HuH-7.5 (cell line): ENCODE results near the gene CENPU.

Source experiments
- DNase-seq: peaks from one replicate; pipeline ENCODE4 v3.0.0; 2011; ENCODE audit warnings: low spot score

CENPU gene

DNA sequence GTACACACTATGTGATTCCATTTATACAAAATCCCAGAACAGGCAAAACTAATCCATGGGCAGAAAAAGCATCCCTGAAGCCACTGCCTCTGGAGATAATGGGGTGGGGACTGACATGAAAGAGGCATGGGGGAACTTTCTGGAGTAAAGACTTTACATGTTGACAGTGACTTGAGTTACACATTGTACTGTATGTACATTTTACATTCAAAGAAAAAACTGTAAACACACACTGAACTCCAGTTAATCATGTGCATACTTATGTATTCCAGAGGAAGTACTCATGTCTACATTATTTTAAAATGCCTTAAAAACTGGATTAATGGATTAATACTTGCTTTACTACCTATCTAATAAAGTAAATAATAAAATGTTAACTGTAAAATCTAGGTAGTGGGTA, 21.6 kb downstream of the CENPU start:
- DNase-seq, result no peak

DNA sequence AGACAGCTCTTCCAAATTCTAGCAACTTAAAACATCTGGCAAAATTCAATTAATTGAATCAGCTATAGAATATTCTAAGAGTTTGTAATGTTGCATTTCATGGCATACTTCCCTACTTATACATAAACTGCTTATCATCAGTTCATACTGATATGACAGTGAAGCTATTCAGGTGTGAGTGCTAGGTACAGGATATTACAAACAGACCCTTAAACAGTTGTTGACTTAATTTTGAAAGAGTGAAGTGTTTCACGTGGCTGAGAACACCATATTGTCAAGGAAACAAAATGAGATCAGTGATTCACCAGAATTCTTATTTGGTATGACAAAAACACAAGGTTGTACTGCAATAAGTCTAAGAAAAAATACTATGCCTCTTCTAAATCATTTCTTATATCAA, 27.4 kb downstream of the CENPU start:
- no peak for DNase-seq

DNA sequence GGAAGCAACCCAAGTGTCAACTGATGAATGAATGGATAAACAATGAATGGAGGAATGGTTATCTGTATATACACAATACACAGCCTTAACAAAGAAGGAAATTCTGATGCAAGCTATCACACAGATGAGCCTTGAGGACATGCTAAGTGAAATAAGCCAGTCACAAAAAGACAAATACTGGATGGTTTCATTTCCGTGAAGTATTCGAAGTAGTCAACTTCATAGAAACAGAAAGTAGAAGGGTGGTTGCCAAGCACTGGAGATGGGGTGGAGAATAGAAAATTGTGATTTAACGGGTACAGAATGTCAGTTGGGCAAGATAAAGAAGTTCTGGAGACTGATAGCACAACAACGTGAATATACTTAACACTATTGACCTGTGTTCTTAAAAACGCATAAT, 28.2 kb downstream of the CENPU start:
- no peak for DNase-seq

DNA sequence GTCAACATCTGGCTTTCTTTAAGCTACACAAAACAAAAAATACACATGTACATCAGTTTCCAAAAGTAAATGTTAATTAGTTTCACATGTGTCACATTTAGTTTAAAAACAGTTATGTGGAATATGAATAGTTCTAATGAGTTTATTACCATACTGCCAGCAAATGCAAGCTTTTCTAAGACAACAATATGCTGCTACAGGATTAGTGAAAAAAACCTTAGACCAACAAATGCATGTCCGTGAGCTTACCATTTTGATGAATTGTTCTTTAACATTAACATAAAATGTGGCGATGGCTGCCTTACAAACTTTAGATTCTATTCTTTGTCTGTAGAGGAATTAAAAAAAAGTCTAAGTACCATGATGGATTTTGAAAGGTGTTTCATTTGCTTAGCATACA, 31.8 kb downstream of the CENPU start:
- no peak for DNase-seq

DNA sequence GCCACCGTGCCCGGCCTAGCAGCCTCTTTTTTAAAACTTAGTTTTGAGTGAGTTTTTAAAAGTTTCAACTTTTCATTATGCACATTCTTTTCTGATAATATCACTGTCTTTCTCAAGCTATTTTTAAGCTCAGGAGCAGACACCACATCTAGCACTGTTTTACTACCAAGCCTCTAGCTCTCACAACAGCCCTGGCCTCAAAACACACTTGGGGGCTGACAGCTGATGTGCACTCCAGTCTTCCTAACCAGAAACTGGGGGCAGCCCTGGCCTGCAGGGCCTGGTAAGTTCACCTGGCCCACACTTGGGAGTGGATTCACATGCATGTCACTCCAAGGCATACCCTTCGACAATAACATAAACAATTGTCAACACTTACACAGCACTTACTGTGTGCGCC, 34.0 kb downstream of the CENPU start:
- DNase-seq, result no peak

DNA sequence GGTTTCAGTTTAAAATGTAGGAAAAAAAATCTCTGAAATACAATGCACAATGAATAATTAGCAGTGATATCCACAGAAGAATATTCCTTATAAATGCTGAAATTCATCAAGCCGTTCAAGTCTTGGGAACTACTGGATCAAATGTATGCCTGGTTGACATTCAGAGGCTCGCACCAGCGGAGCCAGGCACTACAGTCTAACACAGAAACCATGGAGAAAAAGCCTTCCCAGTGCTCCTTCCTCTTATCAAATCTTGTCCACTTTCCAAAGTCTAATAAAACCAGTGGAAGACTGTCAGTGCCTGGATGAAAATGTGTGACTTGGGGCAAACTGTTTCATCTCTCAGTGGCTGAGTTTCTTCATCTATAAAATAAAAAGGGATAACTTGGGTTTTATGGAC, 35.9 kb downstream of the CENPU start:
- DNase-seq, result no peak

DNA sequence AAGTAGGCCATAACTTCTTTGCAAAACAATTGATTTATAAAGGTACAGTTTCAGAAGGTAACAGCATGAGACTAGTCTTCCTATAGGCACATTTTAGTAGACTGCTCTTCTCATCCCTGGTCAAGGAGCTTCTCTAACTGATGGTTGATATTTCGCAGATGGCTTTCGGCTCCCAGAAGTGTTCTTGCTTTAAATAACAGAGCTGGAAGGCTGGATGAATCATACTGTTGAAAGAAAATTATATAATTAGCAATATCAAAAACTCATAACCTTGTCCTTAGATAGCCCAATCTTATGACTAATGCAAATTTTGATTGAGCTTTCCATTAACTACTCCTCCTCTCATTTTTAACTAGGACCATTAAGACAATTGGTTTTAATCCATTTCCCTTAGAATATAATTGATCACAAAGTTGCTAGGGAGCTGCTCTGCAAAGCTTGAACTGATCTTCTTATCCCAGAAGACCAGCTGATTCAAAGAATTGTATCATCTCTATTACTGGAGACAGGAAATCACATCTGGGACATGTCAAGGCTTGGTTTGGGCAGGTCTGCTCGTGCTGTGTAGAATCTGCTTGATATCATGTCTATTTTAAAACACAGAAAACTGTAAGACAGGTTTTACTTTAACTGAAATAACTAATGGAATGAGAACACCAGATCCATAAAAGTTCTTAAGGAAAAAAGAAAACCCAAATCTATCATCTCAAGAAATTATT, 38.6 kb downstream of the CENPU start:
- no peak for DNase-seq

DNA sequence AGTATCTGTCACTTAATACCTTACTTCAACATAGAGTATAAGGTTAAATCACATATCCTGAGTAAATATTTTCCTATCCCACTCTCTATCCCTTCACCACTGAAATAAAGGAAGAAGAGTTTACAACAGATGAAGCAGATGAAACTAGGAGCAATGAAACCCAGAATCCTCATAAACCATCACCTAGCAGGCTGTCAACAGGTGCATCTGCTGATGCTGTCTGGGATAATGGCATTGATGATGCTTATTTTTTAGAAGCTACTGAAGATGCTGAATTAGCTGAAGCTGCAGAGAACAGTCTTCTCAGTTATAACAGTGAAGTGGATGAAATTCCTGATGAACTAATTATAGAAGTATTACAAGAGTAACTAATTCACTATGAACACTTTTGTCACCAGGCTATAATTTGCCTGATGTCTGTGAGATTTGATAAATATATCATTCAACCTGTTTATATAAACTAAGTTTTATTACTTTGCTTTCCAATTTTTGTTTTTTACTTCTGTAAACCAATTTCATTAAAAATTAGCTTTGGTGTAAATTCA, 39.4 kb downstream of the CENPU start:
- no peak for DNase-seq

DNA sequence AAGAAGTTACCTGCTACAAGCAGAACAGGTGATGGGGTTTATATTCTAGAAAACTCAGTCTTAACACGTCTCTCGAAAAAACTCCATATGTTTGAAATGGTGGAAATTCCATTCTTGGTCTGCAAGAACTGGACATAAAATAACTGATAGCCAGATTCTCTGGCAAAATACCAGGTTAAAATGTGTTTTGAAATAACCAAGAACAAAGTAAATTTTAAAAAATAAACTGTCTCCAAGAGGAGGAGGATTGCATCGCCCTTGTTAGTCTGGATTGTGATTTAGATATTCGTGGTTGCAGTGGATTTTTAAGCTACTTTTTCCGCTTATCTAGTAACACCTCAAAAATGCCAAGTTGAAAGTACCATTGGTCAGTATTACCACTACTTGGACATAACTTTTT, 40.8 kb downstream of the CENPU start:
- no peak for DNase-seq

DNA sequence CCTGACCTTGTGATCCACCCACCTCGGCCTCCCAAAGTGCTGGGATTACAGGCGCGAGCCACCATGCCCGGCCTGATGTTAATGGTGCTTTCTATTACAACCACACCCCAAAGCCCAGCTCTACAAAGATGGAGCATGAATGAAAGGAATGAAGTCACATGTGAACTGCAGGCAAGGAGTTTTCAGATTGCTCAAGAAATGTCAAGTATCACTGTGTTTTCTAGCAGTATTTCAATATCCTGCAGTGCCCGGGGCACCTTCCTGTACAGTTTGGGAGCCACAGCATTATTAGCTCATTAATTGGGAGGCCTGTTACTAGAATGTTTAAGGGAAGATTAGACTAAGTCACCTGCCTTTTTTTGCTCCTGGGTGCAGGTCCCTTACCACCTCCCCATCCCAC, 44.2 kb downstream of the CENPU start:
- no peak for DNase-seq

DNA sequence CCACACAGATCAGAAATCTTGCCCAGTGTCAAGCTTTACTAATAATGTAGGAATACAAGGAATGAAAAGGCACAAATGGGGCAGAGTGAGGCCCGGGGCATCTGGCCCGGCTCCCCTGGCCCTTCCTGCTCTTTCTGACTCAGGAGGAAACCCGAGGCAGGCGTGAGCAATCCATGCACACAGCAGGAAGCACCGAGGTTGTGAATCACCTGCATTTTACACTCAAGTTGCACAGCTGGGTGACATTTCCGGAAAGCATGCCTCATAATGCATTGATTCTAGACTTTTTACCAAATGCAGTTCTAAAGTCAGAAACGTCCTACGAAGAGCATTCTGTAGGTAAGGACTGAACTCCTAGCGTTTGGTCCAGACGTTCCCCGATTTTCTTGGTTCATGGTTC, 45.4 kb downstream of the CENPU start:
- DNase-seq, result no peak

DNA sequence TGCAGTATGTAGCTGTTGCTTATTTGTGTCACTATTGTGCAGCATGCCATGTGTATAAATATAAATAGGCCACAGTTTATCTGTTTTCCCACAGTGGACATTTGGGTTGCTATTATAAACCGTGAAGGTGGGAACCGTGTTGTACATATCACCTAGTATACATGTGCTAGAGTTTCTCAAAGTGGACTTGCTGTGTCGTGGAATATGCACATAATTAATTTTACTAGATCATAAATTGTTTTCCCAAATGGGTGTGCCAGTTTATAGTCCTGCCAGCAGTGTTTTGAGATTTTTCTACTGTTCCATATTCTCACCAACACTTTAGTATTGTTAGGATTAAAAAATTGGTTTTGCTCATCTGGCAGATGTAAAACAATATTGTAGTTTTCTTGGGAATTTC, 45.9 kb downstream of the CENPU start:
- DNase-seq, result no peak

DNA sequence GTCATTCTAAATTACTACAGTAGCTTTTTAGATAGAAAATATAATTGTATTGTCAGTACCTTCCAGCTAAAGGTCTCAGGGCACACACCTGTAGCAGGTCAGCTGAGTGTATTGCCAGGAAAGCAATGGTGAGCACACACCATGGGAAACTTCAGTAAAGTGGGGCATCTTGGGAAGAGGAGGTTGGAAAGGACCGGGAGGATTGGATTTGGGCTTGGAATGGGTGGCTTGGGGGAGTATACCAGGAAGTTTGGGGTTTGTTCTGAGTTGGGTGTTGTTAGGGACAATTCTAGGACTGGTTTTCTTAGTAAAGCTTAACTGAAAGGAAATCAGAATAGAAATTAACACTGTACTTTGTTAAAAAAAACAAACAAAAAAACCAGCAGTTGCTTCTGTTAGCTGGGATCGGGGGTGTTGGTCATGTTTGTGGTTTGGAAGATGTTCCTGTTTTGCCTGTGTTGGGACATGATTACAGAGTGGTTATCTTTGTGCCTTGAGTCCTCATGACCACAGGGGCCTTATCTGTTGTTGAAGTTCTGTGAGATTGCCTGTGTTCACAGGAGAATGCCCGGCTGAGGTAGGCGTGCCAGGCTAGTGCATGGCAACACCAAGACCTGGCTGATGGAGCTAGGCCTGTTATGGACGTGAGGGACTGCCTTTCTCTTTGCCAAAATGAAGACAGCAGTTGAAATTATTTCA, 49.3 kb downstream of the CENPU start:
- DNase-seq, result no peak

DNA sequence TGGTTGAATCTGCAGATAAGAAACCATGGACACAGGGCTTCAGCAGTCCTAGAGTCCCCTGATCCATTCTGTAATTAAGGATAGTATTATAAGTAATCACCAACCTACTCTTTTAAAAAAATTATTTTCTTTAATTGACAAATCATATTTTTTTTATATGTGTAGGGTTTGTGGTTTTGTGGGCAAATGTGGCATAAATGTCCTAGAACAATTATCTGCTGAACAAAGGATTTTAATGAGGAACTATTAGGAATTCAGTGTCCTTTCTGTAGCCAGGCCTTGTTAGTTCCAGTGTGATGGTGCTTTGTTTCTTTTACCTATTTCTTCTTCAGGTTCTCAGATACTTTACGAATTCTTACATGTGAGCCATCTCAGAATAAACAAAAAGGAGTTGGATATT, 52.0 kb downstream of the CENPU start:
- DNase-seq, result no peak

DNA sequence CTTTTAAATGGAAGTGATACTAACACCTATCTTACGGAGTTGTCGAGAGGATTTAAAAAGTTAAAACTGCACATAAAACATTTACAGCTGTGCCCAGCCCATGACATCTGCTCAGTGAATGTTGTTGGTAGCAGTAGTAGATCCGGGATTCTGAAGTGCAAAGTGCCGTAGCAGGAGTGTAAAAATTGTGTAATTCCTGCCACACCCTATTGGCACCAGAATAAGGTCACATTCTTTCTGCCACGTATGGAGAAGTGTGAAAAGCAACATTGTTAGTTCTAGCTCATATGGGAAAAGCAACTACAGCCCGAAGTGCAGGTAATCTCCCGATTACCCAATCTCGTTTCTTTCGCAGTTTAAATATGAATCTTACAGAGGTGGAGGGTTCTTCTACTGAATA, 53.2 kb downstream of the CENPU start:
- DNase-seq, result no peak

DNA sequence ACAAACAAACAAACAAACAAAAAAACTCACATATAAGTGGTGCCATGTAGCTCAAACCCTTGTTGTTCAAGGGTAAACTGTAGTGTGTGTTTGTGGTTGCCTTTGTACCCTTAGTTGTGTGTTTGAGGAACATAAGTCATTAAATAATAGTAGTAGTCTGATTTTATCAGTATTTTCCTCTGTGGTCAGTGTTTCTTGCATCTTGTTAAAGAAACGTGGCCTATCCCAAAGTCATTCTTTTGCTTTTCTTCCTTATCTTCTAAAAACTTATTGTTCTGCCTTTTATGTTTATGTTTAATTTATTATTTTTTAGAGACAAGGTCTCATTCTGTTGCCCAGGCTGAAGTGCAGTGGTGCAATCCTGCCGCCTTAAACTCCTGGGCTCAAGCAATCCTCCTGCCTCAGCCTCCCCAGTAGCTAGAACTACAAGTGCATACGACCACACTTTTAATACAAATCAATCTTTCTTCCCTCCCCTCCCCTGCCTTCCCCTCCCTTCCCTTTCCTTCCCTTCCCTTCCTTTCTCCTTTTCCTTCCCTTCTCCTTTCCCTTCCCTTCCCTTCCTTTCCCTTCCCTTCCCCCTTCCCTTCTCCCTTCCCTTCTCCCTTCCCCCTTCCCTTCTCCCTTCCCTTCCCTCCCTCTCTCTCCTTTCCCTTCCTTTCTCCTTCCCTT, 57.9 kb downstream of the CENPU start:
- no peak for DNase-seq

DNA sequence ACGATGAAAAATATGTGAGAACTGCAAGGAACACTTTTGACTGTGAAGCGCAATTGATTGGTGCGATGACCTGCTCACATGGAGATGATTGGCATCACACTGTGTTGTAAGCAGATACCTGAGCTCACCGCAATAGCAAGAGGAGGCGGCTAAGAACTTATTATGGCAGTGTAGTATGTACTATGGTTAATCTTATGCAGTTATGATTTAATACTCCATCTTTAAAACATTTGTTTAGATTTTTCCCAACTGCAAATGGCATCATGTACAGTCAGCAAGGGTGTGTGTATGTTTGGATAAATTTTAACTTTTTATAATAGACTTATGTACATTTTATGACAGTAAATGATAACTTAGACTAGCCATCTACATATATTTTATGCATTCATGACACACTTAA, 58.9 kb downstream of the CENPU start:
- DNase-seq, result no peak

DNA sequence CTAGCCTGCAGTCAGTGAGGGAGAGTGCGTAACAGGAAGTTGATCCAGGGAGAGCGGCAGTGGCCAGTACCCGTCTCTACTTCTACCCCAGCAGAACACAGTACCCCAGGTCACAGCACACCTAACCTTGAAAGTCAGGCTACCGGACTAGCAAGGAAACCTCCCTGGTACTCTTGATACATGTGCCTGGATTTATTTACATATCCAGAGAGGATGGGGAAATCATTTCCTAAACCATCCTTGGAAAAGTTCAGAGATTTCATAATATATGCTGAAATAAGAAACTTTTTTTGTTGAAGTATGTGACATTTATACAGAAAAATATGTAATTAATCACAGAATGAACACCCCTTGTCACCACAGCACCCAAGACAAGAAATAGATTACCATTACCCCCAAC, 59.9 kb downstream of the CENPU start:
- no peak for DNase-seq

DNA sequence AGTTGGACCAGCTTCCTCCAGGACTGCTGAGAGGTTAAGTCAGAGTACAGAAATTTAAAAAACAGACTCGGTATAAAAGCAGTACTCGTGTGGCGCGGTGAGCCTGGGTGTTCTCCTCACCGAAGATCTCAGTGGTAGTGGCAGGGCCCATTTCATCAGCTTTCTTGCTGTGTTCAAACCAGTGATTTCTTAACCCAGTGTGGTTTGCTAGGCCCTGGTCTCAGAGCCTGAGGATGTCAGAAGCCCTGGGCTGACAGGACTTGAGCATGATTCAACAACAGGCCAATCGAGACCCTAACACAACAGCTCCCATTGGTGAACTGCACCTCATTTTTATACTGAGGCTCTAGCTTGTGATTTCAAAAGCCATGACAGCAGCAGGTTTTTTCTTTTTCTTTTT, 61.2 kb downstream of the CENPU start:
- DNase-seq, result no peak

DNA sequence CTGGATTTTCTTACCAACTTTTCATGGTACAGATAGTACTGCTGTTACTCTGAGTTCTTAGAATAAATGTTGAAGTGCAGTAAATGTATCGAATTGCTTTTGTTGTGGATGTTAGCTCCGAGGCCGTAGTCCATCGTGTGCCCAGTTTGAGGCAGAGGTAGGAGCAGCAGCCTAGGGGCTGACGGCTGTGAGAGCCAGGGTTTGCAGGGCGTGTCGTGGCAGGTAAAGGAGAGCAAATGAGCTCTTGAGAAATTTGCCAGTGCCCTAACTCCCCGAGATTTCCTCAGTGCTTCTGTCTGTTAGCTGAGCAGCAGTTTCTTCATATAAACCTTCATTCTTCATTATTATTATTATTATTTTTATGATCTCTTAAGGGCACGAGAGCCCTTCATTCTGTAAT, 62.8 kb downstream of the CENPU start:
- DNase-seq, result no peak

DNA sequence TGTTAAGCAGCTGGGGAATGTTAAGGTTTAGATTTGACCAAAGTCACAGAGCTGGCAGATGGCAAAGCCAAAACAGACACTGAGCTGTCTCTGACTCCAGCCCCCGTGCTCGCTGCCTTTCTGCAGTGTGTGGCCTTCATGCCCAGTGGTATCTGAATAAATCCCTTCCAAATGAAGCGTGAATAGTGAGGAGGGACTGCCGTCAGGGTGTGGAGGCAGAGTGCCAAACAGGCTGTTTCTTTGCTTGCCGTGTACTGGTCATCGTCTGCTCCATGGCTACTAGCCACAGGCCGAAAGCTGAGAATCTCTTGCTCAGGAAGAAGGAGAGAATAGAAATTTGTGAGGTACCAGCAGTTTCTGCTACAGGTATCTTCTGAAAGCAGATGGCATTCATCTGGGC, 64.6 kb downstream of the CENPU start:
- no peak for DNase-seq

DNA sequence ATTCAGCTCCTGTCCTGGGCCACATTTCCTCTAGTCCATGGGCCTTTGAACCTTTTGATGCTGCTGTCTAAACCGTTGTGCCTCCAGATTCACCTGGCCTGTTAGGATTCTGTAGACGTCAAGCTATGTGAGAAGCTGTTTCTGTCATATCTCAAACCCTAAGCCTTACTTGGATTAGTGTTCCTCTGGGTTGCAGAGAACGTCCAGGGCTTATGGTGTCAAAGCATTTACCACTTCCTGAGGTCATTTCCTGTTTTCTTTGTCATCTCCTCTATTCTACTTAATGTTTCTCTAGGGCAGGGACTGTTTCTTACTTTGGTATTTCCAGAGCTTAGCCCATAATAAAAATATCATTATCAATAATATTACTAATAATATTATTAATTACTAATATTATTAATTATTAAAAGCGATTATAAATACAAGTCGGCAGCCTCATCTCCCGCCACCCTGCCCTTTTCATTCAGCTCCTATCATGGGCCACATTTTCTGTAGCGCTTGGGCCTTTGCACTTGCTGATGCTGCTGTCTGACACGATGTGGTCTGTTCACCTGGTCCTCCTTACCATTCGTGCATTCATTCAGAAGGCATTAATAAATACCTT, 65.3 kb downstream of the CENPU start:
- no peak for DNase-seq

DNA sequence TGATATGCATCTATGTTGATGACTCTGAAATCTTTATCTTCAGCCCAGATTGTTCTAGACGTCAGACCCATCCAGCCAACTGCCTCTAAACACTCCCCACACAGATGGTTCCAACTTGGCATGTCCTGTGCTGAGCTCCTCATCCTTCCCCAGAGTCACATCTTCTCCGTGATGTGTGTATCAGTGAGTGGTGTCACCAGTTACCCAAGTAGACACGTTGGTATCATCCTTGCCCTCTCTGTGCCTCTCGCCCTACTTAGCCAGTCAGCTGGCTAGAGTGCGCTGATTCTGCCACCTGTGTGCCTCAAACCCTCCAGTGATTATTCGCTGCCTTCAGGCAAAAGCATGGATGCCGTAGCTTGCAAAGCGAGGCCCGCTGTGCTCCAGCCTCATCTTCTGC, 65.8 kb downstream of the CENPU start:
- DNase-seq, result no peak
